ENCODE results near the gene TGM1. TPM values are rescaled to one million over a fixed set of nuclear protein-coding genes. Genes with fewer than 3 reads are reported as not detected.

TGM1 gene
- total RNA-seq, 1 donor from 2014 or later: 0.48 TPM

- peak; percentile 84 for DNase-seq (ENCODE audit: low spot score)
- intact Hi-C loops (cut with DNase I): loop anchor here (2.0 kb wide), 1 partner anchor 238 kb away; no protein-coding TSS in a partner anchor
These were observed 33.6 kb upstream of the TGM1 start for GRCh38 chr14:24296341-24297157.

GRCh38 chr14:24293525-24293924 lies 30.5 kb upstream of the TGM1 start:
- intact Hi-C loops (cut with DNase I): no loop called here

GRCh38 chr14:24292118-24292807 lies 29.3 kb upstream of the TGM1 start:
- no peak for DNase-seq (ENCODE audit: low spot score)
- intact Hi-C loops (cut with DNase I): no loop called here

More at GRCh38 chr14:24293525-24293924, 30.5 kb upstream of the TGM1 start:
- DNase-seq (ENCODE audit: low spot score): no peak

GRCh38 chr14:24291446-24292117 lies 28.6 kb upstream of the TGM1 start:
- DNase-seq (ENCODE audit: low spot score): no peak
- intact Hi-C loops (cut with DNase I): no loop called here

- DNase-seq (ENCODE audit: low spot score): no peak
- intact Hi-C loops (cut with DNase I): no loop called here
These were observed 27.8 kb upstream of the TGM1 start for GRCh38 chr14:24290746-24291145.

- DNase-seq (ENCODE audit: low spot score): no peak
- intact Hi-C loops (cut with DNase I): no loop called here
These were observed 26.8 kb upstream of the TGM1 start for GRCh38 chr14:24289649-24290280.

- no peak for DNase-seq (ENCODE audit: low spot score)
- intact Hi-C loops (cut with DNase I): no loop called here
These were observed 24.0 kb upstream of the TGM1 start for GRCh38 chr14:24286996-24287395.

- intact Hi-C loops (cut with DNase I): no loop called here
- no peak for DNase-seq (ENCODE audit: low spot score)
These were observed 22.4 kb upstream of the TGM1 start for GRCh38 chr14:24285351-24285750.

- no peak for DNase-seq (ENCODE audit: low spot score)
- intact Hi-C loops (cut with DNase I): no loop called here
These were observed 21.6 kb upstream of the TGM1 start for GRCh38 chr14:24284501-24285035.

- intact Hi-C loops (cut with DNase I): no loop called here
These were observed 21.0 kb upstream of the TGM1 start for GRCh38 chr14:24283796-24284460.

GRCh38 chr14:24282736-24283135 lies 19.8 kb upstream of the TGM1 start:
- no peak for DNase-seq (ENCODE audit: low spot score)
- intact Hi-C loops (cut with DNase I): no loop called here

More at GRCh38 chr14:24283796-24284460, 21.0 kb upstream of the TGM1 start:
- DNase-seq (ENCODE audit: low spot score): no peak

- intact Hi-C loops (cut with DNase I): no loop called here
- no peak for DNase-seq (ENCODE audit: low spot score)
These were observed 18.7 kb upstream of the TGM1 start for GRCh38 chr14:24281636-24282035.

- no peak for DNase-seq (ENCODE audit: low spot score)
- intact Hi-C loops (cut with DNase I): no loop called here
These were observed 18.0 kb upstream of the TGM1 start for GRCh38 chr14:24280797-24281460.

- intact Hi-C loops (cut with DNase I): no loop called here
- DNase-seq (ENCODE audit: low spot score): no peak
These were observed 16.6 kb upstream of the TGM1 start for GRCh38 chr14:24279301-24280186.

- intact Hi-C loops (cut with DNase I): no loop called here
- DNase-seq (ENCODE audit: low spot score): no peak
These were observed 15.4 kb upstream of the TGM1 start for GRCh38 chr14:24278424-24278823.

GRCh38 chr14:24277606-24278321 lies 14.8 kb upstream of the TGM1 start:
- intact Hi-C loops (cut with DNase I): no loop called here
- no peak for DNase-seq (ENCODE audit: low spot score)

- DNase-seq (ENCODE audit: low spot score): no peak
- intact Hi-C loops (cut with DNase I): no loop called here
These were observed 14.1 kb upstream of the TGM1 start for GRCh38 chr14:24277071-24277470.
